Smooth muscle cell (in vitro differentiated cells): ENCODE results near the gene MED22. TPM values are rescaled to one million over a fixed set of nuclear protein-coding genes. Genes with fewer than 3 reads are reported as not detected.

Experiments used
- DNase-seq: peaks from one replicate; lab custom pipeline; 2025; ENCODE audit not compliant: unreplicated experiment; lab: John Stamatoyannopoulos, UW
- H2AFZ ChIP-seq: fragments of 200-600 bp; sonication (generic); 2 replicates; pipeline ENCODE4 v1.6.0; 2016; ENCODE audit warnings: antibody characterized with exemption, low read depth, mild to moderate bottlenecking
- H3F3A ChIP-seq: fragments of 200-600 bp; sonication (generic); 2 replicates; pipeline ENCODE4 v1.6.0; 2017; ENCODE audit warnings: antibody characterized with exemption, low read depth
- H3K27ac ChIP-seq: fragments of 200-600 bp; sonication (generic); 2 replicates; pipeline ENCODE4 v1.5.1; 2016; ENCODE audit warnings: low read depth, mild to moderate bottlenecking
- H3K27me3 ChIP-seq: fragments of 200-600 bp; sonication (generic); 2 replicates; pipeline ENCODE4 v1.6.1; 2016; ENCODE audit warnings: low read depth, mild to moderate bottlenecking
- H3K36me3 ChIP-seq: fragments of 200-600 bp; sonication (generic); 2 replicates; pipeline ENCODE4 v1.5.1; 2016; ENCODE audit warnings: low read depth
- H3K4me1 ChIP-seq: fragments of 200-600 bp; sonication (generic); 2 replicates; pipeline ENCODE4 v1.5.1; 2016; ENCODE audit warnings: low read depth
- H3K4me2 ChIP-seq: fragments of 200-600 bp; sonication (generic); 2 replicates; pipeline ENCODE4 v1.6.0; 2016; ENCODE audit warnings: mild to moderate bottlenecking
- H3K4me3 ChIP-seq: fragments of 200-600 bp; sonication (generic); 2 replicates; pipeline ENCODE4 v1.5.1; 2016; ENCODE audit warnings: mild to moderate bottlenecking
- H3K79me2 ChIP-seq: fragments of 200-600 bp; sonication (generic); 2 replicates; pipeline ENCODE4 v1.6.0; 2016; ENCODE audit warnings: low read depth, mild to moderate bottlenecking
- H3K9ac ChIP-seq: fragments of 200-600 bp; sonication (generic); 2 replicates; pipeline ENCODE4 v1.6.0; 2016; ENCODE audit warnings: low read depth
- H3K9me3 ChIP-seq: fragments of 200-600 bp; sonication (generic); replicated peaks from 2 replicates; pipeline ENCODE4 v1.5.1; 2016; ENCODE audit warnings: low read depth
- H4K20me1 ChIP-seq: fragments of 200-600 bp; sonication (generic); 2 replicates; pipeline ENCODE4 v1.6.0; 2016; ENCODE audit warnings: low read depth
- WGBS: methylation state at CpG from one replicate; pipeline ENCODE4 v1.1.7; 2016; ENCODE audit warnings: low lambda C conversion rate; 5-methylcytosine and 5-hydroxymethylcytosine counted together
- polyA plus RNA-seq: library from polyadenylated mRNA; unstranded; fragments of >200 nt; fragmentation: Nextera tagmentation; extraction: Ambion mirVana; gene quantifications from 2 replicates; pipeline ENCODE4 v1.2.1, GENCODE V29; 2016
- total RNA-seq: library from RNA; depleted of rRNA; stranded (reverse); fragments of >200 nt; gene quantifications from 2 replicates; pipeline ENCODE4 v1.2.3, GENCODE V29; 2014
- TF ChIP-seq, protein P1 (sequence below): fragments of 200-600 bp; sonication (generic); IDR thresholded peaks from 2 replicates; pipeline ENCODE4 v1.5.1; 2017; ENCODE audit warnings: borderline replicate concordance, mild to moderate bottlenecking, antibody characterized with exemption; ENCODE audit not compliant: insufficient read depth, poor library complexity, severe bottlenecking

The MED22 gene
- total and polyA plus RNA-seq, 2 experiments from 2014 or later, result 9.0 to 17.9 TPM

DNA sequence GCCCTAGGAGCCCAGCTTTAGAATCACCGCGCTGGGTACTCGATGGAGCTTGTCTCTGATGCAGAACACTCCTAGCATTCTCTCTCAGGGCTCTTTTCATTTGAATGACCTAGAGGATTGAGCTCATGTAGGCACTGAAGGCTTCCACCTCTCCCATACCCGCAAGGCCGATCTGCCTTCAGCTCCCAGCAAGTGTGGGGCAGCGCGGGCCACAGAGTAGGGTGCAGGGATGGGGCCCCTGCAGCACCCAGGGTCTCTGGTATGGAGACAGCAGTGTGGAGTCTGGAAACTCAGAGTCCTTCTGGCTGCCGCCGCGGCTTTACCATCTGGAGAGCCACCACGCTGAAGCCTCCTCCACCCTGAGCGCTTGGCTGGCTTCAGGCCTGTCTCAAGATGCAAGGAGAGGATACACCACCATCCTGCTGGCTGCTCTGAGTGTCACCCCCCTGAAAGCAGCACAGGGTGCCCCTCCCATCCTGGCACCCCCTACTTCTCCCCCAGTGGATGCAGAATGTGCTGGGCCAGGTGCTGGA lies 41.2 kb upstream of the MED22 start:
- no peaks in the 10 kb centered on the region for H4K20me1 ChIP-seq
- no peak overlapping the region for H3K9ac ChIP-seq
- DNase-seq, result no peak
- no peaks in the 10 kb centered on the region for H3F3A ChIP-seq
- no peaks in the 10 kb centered on the region for H3K9me3 ChIP-seq
- H2AFZ ChIP-seq, result no peak overlapping the region
- H3K36me3 ChIP-seq, result no peaks in the 10 kb centered on the region
- H3K4me1 ChIP-seq, result no peaks in the 10 kb centered on the region
- no peak overlapping the region for H3K4me3 ChIP-seq
- no peak overlapping the region for H3K4me2 ChIP-seq
- WGBS, result 96% methylated on average over 12 of the region's 12 CpGs
- H3K27ac ChIP-seq, result no peak overlapping the region
- H3K79me2 ChIP-seq, result no peaks in the 10 kb centered on the region
- H3K27me3 ChIP-seq, result no peaks in the 10 kb centered on the region
- TF ChIP-seq, protein P1, sequence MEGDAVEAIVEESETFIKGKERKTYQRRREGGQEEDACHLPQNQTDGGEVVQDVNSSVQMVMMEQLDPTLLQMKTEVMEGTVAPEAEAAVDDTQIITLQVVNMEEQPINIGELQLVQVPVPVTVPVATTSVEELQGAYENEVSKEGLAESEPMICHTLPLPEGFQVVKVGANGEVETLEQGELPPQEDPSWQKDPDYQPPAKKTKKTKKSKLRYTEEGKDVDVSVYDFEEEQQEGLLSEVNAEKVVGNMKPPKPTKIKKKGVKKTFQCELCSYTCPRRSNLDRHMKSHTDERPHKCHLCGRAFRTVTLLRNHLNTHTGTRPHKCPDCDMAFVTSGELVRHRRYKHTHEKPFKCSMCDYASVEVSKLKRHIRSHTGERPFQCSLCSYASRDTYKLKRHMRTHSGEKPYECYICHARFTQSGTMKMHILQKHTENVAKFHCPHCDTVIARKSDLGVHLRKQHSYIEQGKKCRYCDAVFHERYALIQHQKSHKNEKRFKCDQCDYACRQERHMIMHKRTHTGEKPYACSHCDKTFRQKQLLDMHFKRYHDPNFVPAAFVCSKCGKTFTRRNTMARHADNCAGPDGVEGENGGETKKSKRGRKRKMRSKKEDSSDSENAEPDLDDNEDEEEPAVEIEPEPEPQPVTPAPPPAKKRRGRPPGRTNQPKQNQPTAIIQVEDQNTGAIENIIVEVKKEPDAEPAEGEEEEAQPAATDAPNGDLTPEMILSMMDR, result no peak

DNA sequence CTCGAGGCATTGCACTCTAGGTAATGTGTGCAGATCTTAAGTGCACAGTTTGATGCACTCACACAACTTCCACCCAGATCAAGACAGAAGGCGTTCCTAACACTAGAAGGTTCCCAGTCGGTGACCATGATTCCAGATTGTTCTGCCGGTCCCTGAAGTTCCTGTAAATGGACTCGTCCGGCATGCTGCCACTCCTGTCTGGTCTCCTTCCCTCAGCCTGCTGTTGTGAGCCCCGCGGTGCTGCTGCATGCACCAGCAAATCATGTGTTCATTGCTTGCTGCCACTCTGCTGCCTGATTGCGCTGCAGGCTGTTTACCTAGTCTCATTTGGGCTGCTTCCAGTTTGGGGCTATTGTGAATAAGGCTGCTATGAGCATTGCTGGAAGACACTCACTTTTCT lies 39.7 kb upstream of the MED22 start:
- Histone ChIP-seq H3K4me1 (no peaks in the 10 kb centered on the region), H3F3A (no peaks in the 10 kb centered on the region), H3K9ac (no peak overlapping the region), H3K36me3 (no peaks in the 10 kb centered on the region), H3K9me3 (no peaks in the 10 kb centered on the region), H3K79me2 (no peaks in the 10 kb centered on the region), H3K4me2 (no peak overlapping the region), H3K27ac (no peak overlapping the region), H3K4me3 (no peak overlapping the region), H4K20me1 (no peaks in the 10 kb centered on the region), H3K27me3 (no peaks in the 10 kb centered on the region), H2AFZ (no peak overlapping the region)
- TF ChIP-seq, protein P1, result no peak
- 86% methylated on average over 9 of the region's 9 CpGs for WGBS
- no peak for DNase-seq

DNA sequence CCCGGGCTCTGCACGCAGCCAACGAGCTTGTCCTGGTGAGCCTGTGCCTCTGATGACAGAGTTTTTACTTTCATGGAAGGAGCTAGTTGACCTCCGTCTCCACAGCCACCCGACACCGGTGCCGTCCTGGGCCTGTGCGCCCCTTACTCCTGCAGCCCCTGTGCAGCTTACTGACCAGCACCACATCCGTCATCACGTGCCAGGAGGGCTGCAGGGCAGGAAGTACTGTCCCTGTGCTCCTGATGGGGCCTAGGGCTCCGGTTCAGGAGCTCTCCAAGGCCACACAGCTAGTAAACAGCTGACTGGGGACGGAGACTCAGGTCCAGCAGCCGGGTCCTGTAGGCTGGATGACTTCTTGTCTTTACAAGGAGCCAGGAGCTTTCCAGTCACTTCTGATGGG lies 38.4 kb upstream of the MED22 start:
- no peaks in the 10 kb centered on the region for H4K20me1 ChIP-seq

DNA sequence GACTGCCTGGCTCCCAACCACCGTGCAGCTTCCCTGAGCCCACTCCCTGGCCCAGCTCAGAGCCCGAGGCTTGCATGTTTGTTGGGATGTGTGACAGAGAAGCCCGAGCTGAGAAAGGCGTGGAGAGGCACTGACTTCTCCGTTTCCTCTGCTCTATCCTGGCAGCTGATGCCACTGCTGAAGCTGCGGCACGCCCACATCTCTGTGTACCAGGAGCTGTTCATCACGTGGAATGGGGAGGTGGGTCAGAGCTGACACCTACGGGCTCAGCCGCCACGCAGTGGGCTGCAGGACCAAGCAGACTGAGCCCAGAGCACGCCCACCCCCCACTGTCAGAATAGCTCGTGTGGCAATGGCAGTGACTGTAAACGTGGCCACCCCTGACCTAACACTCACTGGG lies 37.5 kb upstream of the MED22 start:
- 90% methylated on average over 14 of the region's 14 CpGs for WGBS
- H3K4me3 ChIP-seq, result no peak overlapping the region
- no peak for DNase-seq
- no peaks in the 10 kb centered on the region for H4K20me1 ChIP-seq
- H3K9ac ChIP-seq, result no peak overlapping the region
- TF ChIP-seq, protein P1, result no peak
- no peak overlapping the region for H3K4me2 ChIP-seq
- H3K4me1 ChIP-seq, result no peaks in the 10 kb centered on the region
- no peaks in the 10 kb centered on the region for H3K79me2 ChIP-seq
- H3K27ac ChIP-seq, result no peak overlapping the region
- H3K27me3 ChIP-seq, result no peaks in the 10 kb centered on the region
- H2AFZ ChIP-seq, result no peak overlapping the region
- H3K9me3 ChIP-seq, result no peaks in the 10 kb centered on the region
- H3F3A ChIP-seq, result no peaks in the 10 kb centered on the region
- H3K36me3 ChIP-seq, result no peaks in the 10 kb centered on the region

More for the DNA sequence above, 38.4 kb upstream of the MED22 start:
- H3K9me3 ChIP-seq, result no peaks in the 10 kb centered on the region
- no peaks in the 10 kb centered on the region for H3K4me1 ChIP-seq
- TF ChIP-seq, protein P1, result no peak
- H3K27ac ChIP-seq, result no peak overlapping the region
- no peak overlapping the region for H2AFZ ChIP-seq
- 89% methylated on average over 13 of the region's 13 CpGs for WGBS
- H3K36me3 ChIP-seq, result no peaks in the 10 kb centered on the region
- no peaks in the 10 kb centered on the region for H3K79me2 ChIP-seq
- H3K4me3 ChIP-seq, result no peak overlapping the region
- H3K27me3 ChIP-seq, result no peaks in the 10 kb centered on the region
- DNase-seq, result no peak
- H3F3A ChIP-seq, result no peaks in the 10 kb centered on the region
- H3K4me2 ChIP-seq, result no peak overlapping the region
- H3K9ac ChIP-seq, result no peak overlapping the region
